Peyer's patch (tissue), 4 donors: Measurements from ENCODE around the gene WARS2.

Experiments used
- CTCF ChIP-seq, 6 experiments: fragments of 450-650 bp in 4 of 6; fragments of 200-600 bp in 2 of 6; sonication (generic) in 1 of 6; IDR thresholded peaks; one replicate each; pipeline ENCODE4 v1.5.1; 2017 to 2019; ENCODE audit warnings: antibody characterized with exemption in 6 of 6, mild to moderate bottlenecking in 3 of 6, moderate library complexity in 1 of 6
- POLR2A ChIP-seq, 2 donors: fragments of 450-650 bp; IDR thresholded peaks; one replicate each; pipeline ENCODE4 v1.5.1; 2017; ENCODE audit warnings: antibody characterized with exemption in 2 of 2, mild to moderate bottlenecking in 2 of 2, moderate library complexity in 2 of 2

- no peak for TF ChIP-seq CTCF (IDR thresholded peaks at IDR 0.05)
- TF ChIP-seq POLR2A (IDR thresholded peaks at IDR 0.05), result no peak
These were observed 133.1 kb downstream of the WARS2 start for GRCh38 chr1:119007339-119007669.
